SIG-M5 (cell line): ENCODE measurements around the gene CPNE7.
"Not testable (repeated sequence)": the region's sequence is repeated elsewhere in the genome, so short reads cannot be mapped to it uniquely, and the experiment has no call there.

Source experiments
- DNase-seq: peaks from one replicate; lab custom pipeline; 2025; lab: John Stamatoyannopoulos, UW

CPNE7 gene

GRCh38 chr16:89583197-89583894 lies 7.8 kb downstream of the CPNE7 start:
- DNase-seq, result no peak

DNA sequence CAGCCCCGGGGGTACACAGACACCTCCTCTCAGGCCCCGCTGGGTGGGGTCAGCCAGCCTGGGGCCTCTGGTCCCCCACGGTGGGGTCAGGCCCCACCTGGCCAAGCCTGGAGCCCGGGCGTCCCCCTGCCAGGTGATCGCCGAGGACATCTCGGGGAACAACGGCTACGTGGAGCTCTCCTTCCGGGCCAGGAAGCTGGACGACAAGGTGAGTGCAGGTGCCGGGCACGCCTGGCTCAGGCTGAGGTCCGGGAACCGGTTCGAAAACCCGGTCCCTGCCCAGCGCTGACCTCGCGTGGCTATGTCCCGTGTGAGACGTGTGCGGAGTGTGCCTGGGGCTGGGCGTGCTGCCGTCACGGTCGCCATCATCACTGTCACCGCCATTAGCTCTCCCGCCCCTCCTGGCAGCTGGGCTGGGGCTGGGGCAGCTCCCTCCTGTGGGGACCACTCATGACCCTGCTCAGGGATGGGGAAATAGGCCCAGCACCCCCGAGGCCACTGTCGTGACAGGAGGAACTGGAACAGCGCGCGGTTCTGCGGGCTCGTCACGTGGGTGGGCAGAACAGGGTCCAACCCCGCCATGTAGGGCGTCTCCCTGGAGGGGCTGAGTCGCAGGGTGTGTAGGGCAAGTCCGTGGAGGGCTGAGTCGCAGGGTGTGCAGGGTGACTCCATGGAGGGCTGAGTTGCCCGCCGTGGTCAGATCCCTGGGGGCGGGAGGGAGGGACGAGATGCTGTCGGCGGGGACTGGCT lies 8.5 kb downstream of the CPNE7 start:
- DNase-seq, result no peak

DNA sequence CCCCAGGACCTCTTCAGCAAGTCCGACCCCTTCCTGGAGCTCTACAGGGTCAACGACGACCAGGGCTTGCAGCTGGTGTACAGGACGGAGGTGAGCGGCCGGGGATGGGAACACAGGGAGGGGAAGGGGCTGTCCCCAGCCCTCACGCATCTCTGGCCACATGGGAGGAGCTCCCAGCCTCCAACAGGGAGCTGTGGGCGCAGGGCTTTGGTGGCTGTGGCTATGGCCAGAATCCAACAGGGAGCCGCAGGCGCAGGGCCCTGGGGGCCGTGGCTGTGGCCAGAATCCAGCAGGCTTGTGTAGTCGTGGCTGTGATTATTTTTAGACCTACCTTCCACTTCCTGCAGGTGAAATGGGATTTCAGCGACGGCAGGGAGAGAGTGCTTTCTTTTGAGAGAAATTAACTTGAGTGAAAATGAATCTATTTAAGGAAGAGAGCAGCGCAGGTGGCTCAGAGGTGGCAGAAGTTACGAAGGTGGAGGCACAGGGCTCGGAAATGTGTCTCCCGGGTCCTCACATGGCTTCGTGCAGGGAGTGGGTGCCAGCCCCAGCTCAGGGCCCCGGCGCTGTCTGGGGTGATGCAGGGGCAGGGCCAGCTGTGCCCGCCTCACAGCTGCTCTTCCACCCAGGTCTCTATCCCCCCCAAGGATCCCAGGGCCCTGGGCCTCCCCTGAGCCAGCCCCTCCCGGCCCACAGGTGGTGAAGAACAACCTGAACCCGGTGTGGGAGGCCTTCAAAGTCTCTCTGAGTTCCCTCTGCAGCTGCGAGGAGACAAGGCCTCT lies 9.4 kb downstream of the CPNE7 start:
- DNase-seq, result no peak

GRCh38 chr16:89586218-89586617 lies 10.7 kb downstream of the CPNE7 start:
- DNase-seq, result no peak

- DNase-seq, result no peak
Measured at GRCh38 chr16:89586853-89587252, 11.3 kb downstream of the CPNE7 start.

- DNase-seq, result not testable (repeated sequence)
Measured at GRCh38 chr16:89587676-89588075, 12.1 kb downstream of the CPNE7 start.

DNA sequence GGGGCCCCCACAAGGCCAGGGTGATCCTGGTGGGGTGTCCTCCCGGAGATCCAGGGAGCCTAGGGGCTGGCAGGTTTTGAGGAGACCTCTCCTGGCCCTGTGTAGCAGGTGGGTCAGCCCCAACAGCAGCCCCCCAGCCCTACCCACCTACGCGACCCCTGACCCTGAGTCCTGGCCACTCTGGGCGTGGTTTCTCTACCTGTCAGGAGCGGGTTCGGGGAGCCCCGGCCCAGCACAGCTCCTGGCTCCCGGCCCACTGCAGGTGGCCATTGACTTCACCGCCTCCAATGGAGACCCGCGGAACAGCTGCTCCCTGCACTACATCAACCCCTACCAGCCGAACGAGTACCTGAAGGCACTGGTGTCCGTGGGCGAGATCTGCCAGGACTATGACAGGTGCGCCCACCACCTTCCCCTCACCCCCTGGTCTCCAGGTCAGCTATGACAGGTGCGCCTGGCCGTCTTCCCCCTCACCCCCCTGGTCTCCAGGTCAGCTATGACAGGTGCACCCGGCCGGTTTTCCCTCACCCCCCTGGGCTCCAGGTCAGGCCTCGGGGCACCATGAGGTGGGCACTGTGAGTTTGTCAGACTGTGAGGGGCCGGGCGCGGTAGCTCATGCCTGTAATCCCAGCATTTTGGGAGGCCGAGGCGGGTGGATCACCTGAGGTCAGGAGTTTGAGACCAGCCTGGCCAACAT lies 13.0 kb downstream of the CPNE7 start:
- no peak for DNase-seq

GRCh38 chr16:89589241-89589926 lies 13.8 kb downstream of the CPNE7 start:
- no peak for DNase-seq

- no peak for DNase-seq
Measured at GRCh38 chr16:89593841-89594240, 18.3 kb downstream of the CPNE7 start.

GRCh38 chr16:89595330-89596060 lies 19.9 kb downstream of the CPNE7 start:
- DNase-seq, result no peak

DNA sequence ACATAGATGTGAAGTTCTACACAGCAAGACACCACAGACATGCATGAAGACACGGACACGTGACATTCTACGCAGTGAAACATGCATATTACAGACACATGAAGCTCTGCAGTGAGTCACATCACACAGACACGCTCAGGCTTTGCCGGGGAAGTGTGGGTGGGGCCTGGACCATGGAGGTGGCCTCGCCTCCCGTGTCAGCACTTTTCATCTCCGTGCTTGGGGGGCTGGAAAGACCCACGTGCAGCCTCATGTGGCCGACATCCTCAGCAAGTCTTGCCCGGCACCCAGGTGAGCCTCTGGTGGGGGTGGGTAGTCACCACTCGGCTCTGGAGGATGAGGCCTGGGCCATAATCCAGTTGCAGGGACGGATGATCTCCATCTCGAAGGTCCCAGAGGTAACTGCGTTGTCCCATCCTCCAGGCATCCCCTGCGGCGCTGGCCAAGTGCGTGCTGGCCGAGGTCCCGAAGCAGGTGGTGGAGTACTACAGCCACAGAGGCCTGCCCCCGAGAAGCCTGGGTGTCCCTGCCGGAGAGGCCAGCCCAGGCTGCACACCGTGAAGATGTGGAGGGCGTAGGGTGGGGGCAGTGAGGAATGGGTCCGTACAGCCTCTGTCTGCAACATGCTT lies 20.6 kb downstream of the CPNE7 start:
- DNase-seq, result no peak

GRCh38 chr16:89596957-89597649 lies 21.5 kb downstream of the CPNE7 start:
- no peak for DNase-seq

- no peak for DNase-seq
Measured at GRCh38 chr16:89598199-89598598, 22.6 kb downstream of the CPNE7 start.

DNA sequence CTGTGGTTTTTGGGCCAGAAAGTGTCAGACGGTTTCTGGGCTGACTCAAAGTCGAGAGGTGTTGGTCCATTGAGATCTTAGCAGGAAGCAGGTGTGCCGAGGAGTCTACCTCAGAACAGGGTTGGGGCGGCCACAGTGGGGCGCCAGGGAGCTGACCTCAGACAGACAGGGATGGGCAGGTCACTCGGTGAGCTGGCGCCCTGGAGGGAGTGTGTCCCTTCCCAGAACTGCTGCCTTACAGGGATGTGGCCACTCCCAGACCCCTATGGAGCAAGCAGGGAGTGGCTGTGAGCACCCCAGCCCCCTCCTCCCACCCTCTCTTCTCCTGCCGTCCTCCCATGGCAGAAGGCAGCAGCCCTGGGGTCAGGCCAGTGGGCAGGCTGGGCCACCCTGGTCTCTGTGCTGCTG lies 23.9 kb downstream of the CPNE7 start:
- DNase-seq, result no peak

DNA sequence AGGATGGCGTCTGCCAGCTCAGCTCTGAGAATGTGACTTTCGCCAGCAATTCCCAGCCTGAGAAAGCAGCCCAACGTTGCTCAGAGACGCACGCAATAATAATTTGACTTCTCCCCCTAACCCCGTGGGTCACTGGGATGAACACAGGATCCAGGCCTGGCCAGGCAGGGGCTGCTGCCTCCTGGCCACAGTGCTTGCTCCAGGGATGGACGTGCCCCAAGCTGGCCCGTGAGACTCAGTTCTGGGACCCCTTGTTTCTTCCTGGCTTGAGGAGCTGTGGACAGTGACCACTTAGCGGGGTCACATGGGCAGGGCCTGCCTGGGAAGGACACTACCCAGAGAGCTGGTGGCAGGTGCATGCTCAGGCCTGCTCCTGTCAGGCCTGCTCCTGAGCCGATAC lies 24.3 kb downstream of the CPNE7 start:
- no peak for DNase-seq

DNA sequence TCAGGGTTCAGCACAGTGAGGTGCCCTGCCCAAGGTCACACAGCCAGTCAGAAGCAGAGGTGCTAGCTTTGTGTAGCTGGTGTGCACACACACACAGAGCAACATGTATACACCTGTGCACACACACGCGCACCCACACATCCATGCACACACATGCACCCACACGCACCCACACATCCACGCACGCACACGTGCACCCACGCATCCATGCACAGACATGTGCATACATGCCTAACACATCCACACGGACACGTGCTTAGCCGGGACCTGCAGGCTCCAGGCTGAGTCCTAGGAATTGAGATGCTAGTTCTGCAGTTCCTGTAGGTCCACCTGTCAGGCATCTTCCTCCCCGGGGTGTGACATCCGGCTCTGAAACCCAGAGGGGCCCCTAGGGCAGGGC lies 24.9 kb downstream of the CPNE7 start:
- no peak for DNase-seq

- no peak for DNase-seq
Measured at GRCh38 chr16:89600956-89601355, 25.4 kb downstream of the CPNE7 start.

- DNase-seq, result no peak
Measured at GRCh38 chr16:89601906-89602272, 26.3 kb downstream of the CPNE7 start.

DNA sequence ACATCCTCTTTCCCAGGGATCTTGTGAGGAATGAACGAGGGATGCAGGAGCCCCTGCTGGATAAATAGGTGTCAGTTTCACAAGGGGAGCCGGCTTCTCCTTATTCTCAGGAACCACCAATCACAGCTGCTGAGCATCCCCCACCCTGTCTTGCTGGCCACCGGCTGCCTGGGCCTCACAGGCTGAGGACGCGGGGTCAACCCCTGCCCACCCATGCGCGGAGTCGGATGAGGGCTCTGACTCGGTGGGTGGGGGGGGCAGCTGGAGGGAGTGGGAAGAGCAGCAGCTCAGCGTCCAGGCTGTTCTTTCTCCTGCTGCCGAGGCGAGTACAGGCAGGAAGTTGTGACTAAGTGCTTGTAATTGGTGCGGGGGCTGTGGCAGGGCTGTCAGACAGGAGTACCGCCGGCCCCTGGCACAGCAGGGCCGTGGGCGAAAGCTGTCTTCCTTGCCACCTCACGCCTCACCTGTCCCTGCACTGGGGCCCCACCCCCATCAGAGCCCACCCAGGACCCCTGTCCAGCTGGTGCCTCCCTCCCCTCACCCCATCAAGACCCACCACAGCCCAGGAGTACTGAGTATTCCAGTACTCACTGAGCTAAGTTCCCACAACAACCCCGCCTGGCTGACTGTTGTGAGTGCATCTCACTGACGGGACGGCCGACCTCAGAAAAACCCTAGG lies 26.9 kb downstream of the CPNE7 start:
- no peak for DNase-seq
